Stimulated activated CD4-positive, alpha-beta T cell treated with anti-CD3 and anti-CD28 coated beads, Interleukin-2, amount 100 ng/mL, for 4 hours (primary cell): ENCODE measurements around the gene OR10H3.
"Not testable (repeated sequence)": the region's sequence is repeated elsewhere in the genome, so short reads cannot be mapped to it uniquely, and the experiment has no call there.

Source experiments
- DNase-seq: peaks from one replicate; pipeline ENCODE4 v3.0.0-alpha.2; 2020; ENCODE audit warnings: low read depth

OR10H3 gene

GRCh38 chr19:15737722-15738121 is at the start of gene OR10H3:
TSS of gene OR10H3 (plus strand) at chr19:15737985. CDS start at chr19:15741393, 3,408 bp downstream.
- no peak for DNase-seq

- no peak for DNase-seq
These were observed 41.1 kb upstream of the OR10H3 start for GRCh38 chr19:15696654-15697194.

GRCh38 chr19:15701757-15702533 is 35.8 kb upstream of the OR10H3 start:
- DNase-seq = no peak

- DNase-seq = no peak
These were observed 35.3 kb upstream of the OR10H3 start for GRCh38 chr19:15702534-15702930.

GRCh38 chr19:15714638-15715037 is 23.1 kb upstream of the OR10H3 start:
- no peak for DNase-seq

GRCh38 chr19:15715642-15716041 is 22.1 kb upstream of the OR10H3 start:
- no peak for DNase-seq

GRCh38 chr19:15717809-15718208 is 20.0 kb upstream of the OR10H3 start:
- DNase-seq = no peak

- DNase-seq = no peak
These were observed 16.5 kb upstream of the OR10H3 start for GRCh38 chr19:15721268-15721667.

GRCh38 chr19:15722956-15723355 is 14.8 kb upstream of the OR10H3 start:
- no peak for DNase-seq

GRCh38 chr19:15727724-15728123 is 10.1 kb upstream of the OR10H3 start, which contains the start of gene OR10H2:
TSS of gene OR10H2 (plus strand) at chr19:15728024. CDS start at chr19:15728044, 20 bp downstream.
- DNase-seq = no peak

GRCh38 chr19:15730538-15730937 is 7.2 kb upstream of the OR10H3 start:
- no peak for DNase-seq

- DNase-seq = no peak
These were observed 5.4 kb upstream of the OR10H3 start for GRCh38 chr19:15732388-15732787.

GRCh38 chr19:15733895-15734294 is 3.9 kb upstream of the OR10H3 start:
- no peak for DNase-seq

GRCh38 chr19:15740785-15741184 is 3.0 kb downstream of the OR10H3 start:
- no peak for DNase-seq

- no peak for DNase-seq
These were observed 10.5 kb downstream of the OR10H3 start for GRCh38 chr19:15748239-15748638.

- DNase-seq = no peak
These were observed 20.6 kb downstream of the OR10H3 start for GRCh38 chr19:15758379-15758778.

- no peak for DNase-seq
These were observed 22.3 kb downstream of the OR10H3 start for GRCh38 chr19:15759962-15760565.

- DNase-seq = no peak
These were observed 31.8 kb downstream of the OR10H3 start for GRCh38 chr19:15769586-15769985.

GRCh38 chr19:15774159-15774558 is 36.4 kb downstream of the OR10H3 start:
- DNase-seq = not testable (repeated sequence)

- no peak for DNase-seq
These were observed 37.5 kb downstream of the OR10H3 start for GRCh38 chr19:15775249-15775648.

- DNase-seq = no peak
These were observed 38.5 kb downstream of the OR10H3 start for GRCh38 chr19:15776264-15776663.

- no peak for DNase-seq
These were observed 39.5 kb downstream of the OR10H3 start for GRCh38 chr19:15776991-15777970.
